RWPE2 (cell line): ENCODE measurements around the gene CEBPB.

ENCODE experiments used
- ATAC-seq: fragments of 200-7000 bp; cut with Tn5 transposase; 3 replicates; pipeline ENCODE4 v1.9.1; 2021; ENCODE audit warnings: low read depth
- DNase-seq: peaks from one replicate; pipeline ENCODE4 v3.0.0-alpha.2; 2020; ENCODE audit warnings: low spot score
- H3K27ac ChIP-seq: fragments of 450-650 bp; 2 replicates; pipeline ENCODE4 v1.5.1; 2017; ENCODE audit warnings: mild to moderate bottlenecking; ENCODE audit not compliant: poor library complexity, severe bottlenecking
- H3K27me3 ChIP-seq: fragments of 250-450 bp; sonication (Bioruptor Pico); 2 replicates; pipeline ENCODE4 v1.5.1; 2021; ENCODE audit warnings: mild to moderate bottlenecking, moderate library complexity; ENCODE audit not compliant: insufficient read depth, poor library complexity, severe bottlenecking
- H3K36me3 ChIP-seq: fragments of 250-450 bp; sonication (Bioruptor Pico); 2 replicates; pipeline ENCODE4 v1.5.1; 2020; ENCODE audit warnings: low read depth, mild to moderate bottlenecking, moderate library complexity
- H3K4me1 ChIP-seq: fragments of 250-450 bp; sonication (Bioruptor Pico); 2 replicates; pipeline ENCODE4 v1.5.1; 2021; ENCODE audit warnings: mild to moderate bottlenecking, moderate library complexity; ENCODE audit not compliant: insufficient read depth, poor library complexity, severe bottlenecking
- H3K4me3 ChIP-seq: fragments of 250-450 bp; sonication (Bioruptor Pico); 2 replicates; pipeline ENCODE4 v1.5.1; 2021; ENCODE audit warnings: mild to moderate bottlenecking, moderate library complexity; ENCODE audit not compliant: severe bottlenecking
- H3K9me3 ChIP-seq: fragments of 250-450 bp; sonication (Bioruptor Pico); 2 replicates; pipeline ENCODE4 v1.5.1; 2021; ENCODE audit warnings: mild to moderate bottlenecking, moderate library complexity; ENCODE audit not compliant: severe bottlenecking
- CTCF ChIP-seq: fragments of 450-650 bp; IDR thresholded peaks from one replicate; pipeline ENCODE4 v1.5.1; 2017; ENCODE audit warnings: mild to moderate bottlenecking, moderate library complexity; ENCODE audit not compliant: poor library complexity, severe bottlenecking

CEBPB gene

DNA sequence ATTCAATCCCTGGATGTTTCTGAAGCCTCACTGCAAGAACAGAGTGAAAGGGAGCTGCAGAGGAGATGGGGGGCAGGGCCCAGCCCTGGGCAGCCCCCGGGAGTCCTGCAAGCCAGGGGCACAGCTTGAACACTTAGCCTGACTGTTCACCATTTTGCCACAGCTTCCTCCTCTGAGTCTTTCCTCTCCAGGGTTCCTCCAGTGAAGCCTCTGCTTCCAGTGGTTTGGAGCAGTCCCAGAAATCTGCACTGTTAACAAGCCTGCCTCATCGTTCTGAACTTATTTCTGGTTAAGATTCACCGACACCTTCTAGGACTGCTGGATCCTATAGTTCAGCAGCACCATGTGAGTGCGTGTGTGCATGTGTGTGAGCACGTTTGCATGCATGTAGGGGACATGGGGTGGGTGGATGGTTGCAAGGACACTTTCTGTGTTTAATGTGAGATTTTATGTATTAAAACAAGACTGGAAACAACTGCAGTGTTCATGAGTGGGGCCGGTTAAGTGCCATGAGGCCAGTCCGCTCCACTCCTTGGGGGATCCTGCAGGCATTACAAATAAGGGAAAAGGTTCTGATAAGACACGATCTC lies 24.6 kb downstream of the CEBPB start:
- TF ChIP-seq CTCF = no peak
- Histone ChIP-seq H3K27ac (no peak overlapping the region), H3K27me3 (no peaks in the 10 kb centered on the region), H3K9me3 (no peaks in the 10 kb centered on the region), H3K4me3 (no peak overlapping the region), H3K36me3 (no peaks in the 10 kb centered on the region), H3K4me1 (no peaks in the 10 kb centered on the region)
- ATAC-seq (peak; percentile 19; the same call in 1 of the 3 replicates), DNase-seq (no peak)

DNA sequence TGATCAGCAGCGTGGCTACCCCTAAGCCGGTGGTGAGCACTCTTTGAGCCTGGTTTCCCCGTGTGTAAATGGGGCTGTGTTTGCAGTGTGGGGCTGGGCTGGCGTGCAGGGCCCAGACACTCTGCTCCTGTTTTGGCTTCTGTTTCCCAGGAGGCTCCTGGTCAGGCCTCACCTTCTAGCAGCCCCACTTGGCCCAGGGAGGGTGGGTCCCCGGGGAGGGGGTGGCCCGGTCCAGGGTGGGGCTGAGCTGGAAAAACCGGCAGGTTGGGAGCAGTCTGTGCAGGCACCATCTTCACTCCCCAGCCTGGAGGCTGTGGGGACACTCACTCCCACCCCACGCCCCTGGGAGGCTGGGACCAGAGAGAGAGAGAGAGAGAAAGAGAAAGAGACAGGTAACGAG lies 25.3 kb downstream of the CEBPB start:
- Histone ChIP-seq H3K9me3 (no peaks in the 10 kb centered on the region), H3K27me3 (no peaks in the 10 kb centered on the region), H3K27ac (no peak overlapping the region), H3K36me3 (no peaks in the 10 kb centered on the region), H3K4me1 (peaks cover under 1% of the 10 kb centered on the region), H3K4me3 (no peak overlapping the region)
- peak; percentile 9; the same call in 1 of the 3 replicates for ATAC-seq
- no peak for DNase-seq
- TF ChIP-seq CTCF = no peak

DNA sequence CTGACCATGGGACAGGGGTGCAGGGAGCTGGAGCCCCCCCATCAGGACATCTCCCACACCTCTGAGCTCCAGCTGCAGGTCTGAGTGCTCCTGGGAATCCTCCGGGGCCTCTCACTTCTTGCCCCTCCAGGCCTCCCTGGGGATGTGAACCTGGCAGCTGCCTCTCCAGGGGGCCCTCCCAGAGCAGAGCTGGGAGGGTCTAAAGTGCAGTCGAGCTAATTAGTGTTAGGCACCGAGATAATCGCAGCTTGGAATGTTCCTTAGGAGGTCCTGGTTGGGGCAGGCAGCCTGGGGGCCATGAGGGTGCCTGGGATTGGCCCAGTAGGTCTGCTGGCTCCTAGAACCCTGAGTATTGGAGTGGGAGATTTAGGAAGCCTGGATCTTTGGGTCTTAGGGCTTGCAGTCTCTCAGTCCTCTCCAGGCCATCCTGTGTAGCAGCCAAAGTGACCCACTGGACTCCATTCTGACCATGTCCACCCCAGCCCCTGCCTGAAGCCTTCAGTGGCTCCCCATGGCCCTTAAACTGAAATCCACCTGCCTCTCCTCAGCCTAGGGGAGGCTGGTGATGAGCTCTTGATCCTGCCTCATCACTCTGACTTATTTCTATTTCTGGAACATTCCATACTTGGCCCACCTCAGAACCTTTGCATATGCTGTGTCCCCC lies 26.0 kb downstream of the CEBPB start:
- Histone ChIP-seq H3K9me3 (no peaks in the 10 kb centered on the region), H3K4me1 (peaks cover 8% of the 10 kb centered on the region), H3K36me3 (no peaks in the 10 kb centered on the region), H3K4me3 (no peak overlapping the region), H3K27ac (no peak overlapping the region), H3K27me3 (no peaks in the 10 kb centered on the region)
- ATAC-seq (no peak), DNase-seq (no peak)
- no peak for TF ChIP-seq CTCF

DNA sequence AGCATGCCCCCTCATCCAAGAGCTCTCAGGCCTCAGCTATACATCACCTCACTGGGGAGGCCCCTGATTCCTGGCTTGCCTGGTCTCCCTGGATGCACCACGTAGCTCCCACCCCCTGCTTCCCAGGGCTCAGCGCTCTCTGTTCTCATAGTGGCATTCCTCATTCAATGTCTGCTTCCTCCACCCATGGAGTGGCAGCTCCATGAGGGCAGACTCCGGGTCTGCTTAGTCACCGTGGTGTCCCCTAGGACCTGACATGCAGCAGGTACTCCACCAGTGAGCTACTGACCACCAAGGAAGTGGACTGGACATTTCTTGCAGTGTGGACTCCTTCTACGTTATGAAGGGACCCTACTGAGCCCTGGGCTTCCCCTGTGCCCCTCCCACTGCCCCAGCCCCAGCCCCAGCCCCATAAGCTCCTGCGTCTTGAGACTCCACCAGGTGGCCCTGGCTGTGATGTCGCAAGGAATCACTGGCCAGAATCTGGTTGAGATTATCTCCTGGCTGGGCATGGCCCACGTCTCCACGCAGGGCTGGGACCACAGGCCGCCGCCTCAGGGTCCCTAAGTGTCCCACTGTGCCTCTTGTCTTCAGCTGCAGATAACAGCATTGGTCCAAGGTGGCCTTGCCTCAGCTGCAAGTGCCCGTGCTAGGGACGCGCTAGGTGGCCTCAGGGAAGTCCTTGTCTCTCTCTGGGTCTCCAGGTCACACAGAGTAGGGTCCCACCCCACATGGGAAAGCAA lies 26.7 kb downstream of the CEBPB start:
- no peak for DNase-seq
- no peaks in the 10 kb centered on the region for H3K36me3 ChIP-seq
- TF ChIP-seq CTCF = no peak
- ATAC-seq = no peak
- no peaks in the 10 kb centered on the region for H3K9me3 ChIP-seq
- H3K27me3 ChIP-seq = no peaks in the 10 kb centered on the region
- no peak overlapping the region for H3K27ac ChIP-seq
- peaks cover 13% of the 10 kb centered on the region for H3K4me1 ChIP-seq
- no peak overlapping the region for H3K4me3 ChIP-seq

DNA sequence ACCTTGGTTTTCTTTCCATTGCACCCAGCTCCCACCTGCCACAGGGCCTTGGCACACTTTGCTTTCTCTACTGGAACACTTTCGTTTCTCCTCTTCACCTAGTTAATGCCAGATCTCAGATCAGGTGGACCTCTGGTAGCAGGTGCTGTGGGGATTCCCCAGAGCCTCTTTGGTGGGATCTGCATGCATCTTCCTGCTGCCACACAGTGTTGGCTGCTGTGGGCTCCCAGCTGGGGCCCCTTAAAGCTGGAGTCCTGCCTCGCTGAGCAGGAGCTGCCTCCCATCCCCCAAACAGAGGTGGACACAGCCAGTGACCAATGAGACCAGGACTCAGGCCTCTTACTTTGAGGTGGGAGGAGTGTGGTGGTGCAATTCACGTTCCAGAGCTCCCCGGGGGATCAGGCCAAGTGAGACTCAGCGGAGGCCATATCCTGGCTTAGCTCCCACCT lies 28.4 kb downstream of the CEBPB start:
- DNase-seq (no peak), ATAC-seq (no peak)
- Histone ChIP-seq H3K4me3 (no peak overlapping the region), H3K9me3 (no peaks in the 10 kb centered on the region), H3K27ac (no peak overlapping the region), H3K36me3 (no peaks in the 10 kb centered on the region), H3K27me3 (no peaks in the 10 kb centered on the region), H3K4me1 (peaks cover 13% of the 10 kb centered on the region)
- no peak for TF ChIP-seq CTCF
